ENCODE data around the gene LONP2. TPM values are rescaled to one million over a fixed set of nuclear protein-coding genes. Genes with fewer than 3 reads are reported as not detected.

Gene LONP2
- total and polyA plus RNA-seq, 2 of the 13 experiments (the other 11 are each of a cell fraction or from before 2014, with no cell fraction given) = 39.2 to 63.3 TPM

- TF ChIP-seq ZBED4 (CRISPR knock-in tag; IDR thresholded peaks at IDR 0.05; ENCODE audit: borderline replicate concordance) (peak; percentile 85), AGO1 (IDR thresholded peaks at IDR 0.05; ENCODE audit: low read depth, low read length, poor library complexity, severe bottlenecking) (peak; percentile 87), ATAD3A (CRISPR knock-in tag; IDR thresholded peaks at IDR 0.05) (no peak), ZNF34 (CRISPR knock-in tag; IDR thresholded peaks at IDR 0.05; ENCODE audit: borderline replicate concordance) (0 out of 2 replicates have a peak, but pooled peaks have one; percentile 24), MTA3 (CRISPR knock-in tag; IDR thresholded peaks at IDR 0.05) (no peak), SOX5 (CRISPR knock-in tag; IDR thresholded peaks at IDR 0.05; ENCODE audit: borderline replicate concordance) (peak; percentile 77), NR2F1 (CRISPR knock-in tag; IDR thresholded peaks at IDR 0.05) (peak; percentile 17 to 55; a peak in 2 of 4 replicates), MATR3 (CRISPR knock-in tag; IDR thresholded peaks at IDR 0.05) (no peak), FOXJ3 (CRISPR knock-in tag; IDR thresholded peaks at IDR 0.05; ENCODE audit: borderline replicate concordance) (peak; percentile 18; the same call in 1 of the 2 replicates), ZNF749 (CRISPR knock-in tag; IDR thresholded peaks at IDR 0.05; ENCODE audit: borderline replicate concordance) (0 out of 2 replicates have a peak, but pooled peaks have one; percentile 50), MLLT10 (CRISPR knock-in tag; IDR thresholded peaks at IDR 0.05) (no peak; the same call in 1 of the 2 replicates), ZMYM2 (CRISPR knock-in tag; IDR thresholded peaks at IDR 0.05) (no peak; the same call in 1 of the 2 replicates), ZNF124 (CRISPR knock-in tag; IDR thresholded peaks at IDR 0.05) (no peak), ZHX1 (CRISPR knock-in tag; IDR thresholded peaks at IDR 0.05; ENCODE audit: low read depth) (peak; percentile 93)
- TF ChIP-seq, protein P1, sequence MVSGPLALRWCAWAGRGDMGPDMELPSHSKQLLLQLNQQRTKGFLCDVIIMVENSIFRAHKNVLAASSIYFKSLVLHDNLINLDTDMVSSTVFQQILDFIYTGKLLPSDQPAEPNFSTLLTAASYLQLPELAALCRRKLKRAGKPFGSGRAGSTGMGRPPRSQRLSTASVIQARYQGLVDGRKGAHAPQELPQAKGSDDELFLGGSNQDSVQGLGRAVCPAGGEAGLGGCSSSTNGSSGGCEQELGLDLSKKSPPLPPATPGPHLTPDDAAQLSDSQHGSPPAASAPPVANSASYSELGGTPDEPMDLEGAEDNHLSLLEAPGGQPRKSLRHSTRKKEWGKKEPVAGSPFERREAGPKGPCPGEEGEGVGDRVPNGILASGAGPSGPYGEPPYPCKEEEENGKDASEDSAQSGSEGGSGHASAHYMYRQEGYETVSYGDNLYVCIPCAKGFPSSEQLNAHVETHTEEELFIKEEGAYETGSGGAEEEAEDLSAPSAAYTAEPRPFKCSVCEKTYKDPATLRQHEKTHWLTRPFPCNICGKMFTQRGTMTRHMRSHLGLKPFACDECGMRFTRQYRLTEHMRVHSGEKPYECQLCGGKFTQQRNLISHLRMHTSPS (CRISPR knock-in tag; IDR thresholded peaks at IDR 0.05; ENCODE audit: low read depth) = no peak; the same call in none of the 2 replicates
- TF ChIP-seq, protein P2, sequence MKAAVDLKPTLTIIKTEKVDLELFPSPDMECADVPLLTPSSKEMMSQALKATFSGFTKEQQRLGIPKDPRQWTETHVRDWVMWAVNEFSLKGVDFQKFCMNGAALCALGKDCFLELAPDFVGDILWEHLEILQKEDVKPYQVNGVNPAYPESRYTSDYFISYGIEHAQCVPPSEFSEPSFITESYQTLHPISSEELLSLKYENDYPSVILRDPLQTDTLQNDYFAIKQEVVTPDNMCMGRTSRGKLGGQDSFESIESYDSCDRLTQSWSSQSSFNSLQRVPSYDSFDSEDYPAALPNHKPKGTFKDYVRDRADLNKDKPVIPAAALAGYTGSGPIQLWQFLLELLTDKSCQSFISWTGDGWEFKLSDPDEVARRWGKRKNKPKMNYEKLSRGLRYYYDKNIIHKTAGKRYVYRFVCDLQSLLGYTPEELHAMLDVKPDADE (CRISPR knock-in tag; IDR thresholded peaks at IDR 0.05) = no peak
These were observed at the start of gene LONP2 (continued) for GRCh38 chr16:48244080-48244862.
